AG10803 (cell line): Measurements from ENCODE around the gene CLASP2.

Experiments used
- DNase-seq: peaks from one replicate; pipeline ENCODE4 v3.0.0; 2010; ENCODE audit warnings: low read depth
- H3K4me3 ChIP-seq: 2 replicates; pipeline ENCODE4 v1.5.1; 2011; ENCODE audit warnings: mild to moderate bottlenecking, low read length, control low read depth
- TF ChIP-seq, protein P1 (sequence below): conservative IDR thresholded peaks from 2 replicates; pipeline ENCODE4 v1.5.1; 2011; ENCODE audit warnings: mild to moderate bottlenecking, low read length, control low read depth, inconsistent platforms

CLASP2 gene

DNA sequence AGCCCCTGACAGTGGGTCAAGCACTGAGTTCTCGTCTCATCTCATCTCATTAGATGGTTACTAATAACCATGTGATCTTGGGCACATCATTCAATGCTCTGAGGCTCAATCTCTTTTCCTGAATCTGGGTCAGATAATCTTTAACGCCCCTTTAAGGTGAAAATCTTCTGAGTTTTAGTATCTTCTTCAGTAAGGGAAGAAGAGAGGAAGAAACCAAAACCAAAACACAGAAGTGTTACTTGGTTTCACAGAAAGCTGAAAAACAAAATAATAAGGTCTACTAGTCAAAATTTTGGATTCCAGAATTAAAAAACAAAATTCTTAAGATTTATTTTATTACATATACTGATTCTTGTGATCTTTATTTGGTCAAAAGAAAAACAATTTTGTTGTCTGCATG lies 78.2 kb downstream of the CLASP2 start:
- H3K4me3 ChIP-seq = no peak overlapping the region
- no peak for DNase-seq
- TF ChIP-seq, protein P1, sequence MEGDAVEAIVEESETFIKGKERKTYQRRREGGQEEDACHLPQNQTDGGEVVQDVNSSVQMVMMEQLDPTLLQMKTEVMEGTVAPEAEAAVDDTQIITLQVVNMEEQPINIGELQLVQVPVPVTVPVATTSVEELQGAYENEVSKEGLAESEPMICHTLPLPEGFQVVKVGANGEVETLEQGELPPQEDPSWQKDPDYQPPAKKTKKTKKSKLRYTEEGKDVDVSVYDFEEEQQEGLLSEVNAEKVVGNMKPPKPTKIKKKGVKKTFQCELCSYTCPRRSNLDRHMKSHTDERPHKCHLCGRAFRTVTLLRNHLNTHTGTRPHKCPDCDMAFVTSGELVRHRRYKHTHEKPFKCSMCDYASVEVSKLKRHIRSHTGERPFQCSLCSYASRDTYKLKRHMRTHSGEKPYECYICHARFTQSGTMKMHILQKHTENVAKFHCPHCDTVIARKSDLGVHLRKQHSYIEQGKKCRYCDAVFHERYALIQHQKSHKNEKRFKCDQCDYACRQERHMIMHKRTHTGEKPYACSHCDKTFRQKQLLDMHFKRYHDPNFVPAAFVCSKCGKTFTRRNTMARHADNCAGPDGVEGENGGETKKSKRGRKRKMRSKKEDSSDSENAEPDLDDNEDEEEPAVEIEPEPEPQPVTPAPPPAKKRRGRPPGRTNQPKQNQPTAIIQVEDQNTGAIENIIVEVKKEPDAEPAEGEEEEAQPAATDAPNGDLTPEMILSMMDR = no peak

DNA sequence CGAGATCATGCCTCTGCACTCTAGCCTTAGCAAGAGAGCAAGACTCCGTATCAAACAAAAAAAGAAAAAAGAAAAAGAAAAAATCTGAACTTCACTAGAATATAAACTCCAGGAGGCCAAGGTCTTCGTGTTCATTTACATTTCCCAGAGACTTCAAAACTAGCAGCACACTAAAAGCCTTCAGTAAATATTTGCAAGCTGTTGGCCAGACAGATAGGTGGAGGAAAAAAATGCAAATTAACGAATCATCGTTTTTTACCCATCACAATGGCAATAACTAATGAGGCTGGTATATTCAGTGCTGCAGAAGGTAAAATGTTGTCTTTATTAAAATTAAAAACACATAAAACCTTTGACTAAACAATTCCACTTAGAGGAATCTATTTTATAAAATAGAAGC lies 80.6 kb downstream of the CLASP2 start:
- no peak overlapping the region for H3K4me3 ChIP-seq
- TF ChIP-seq, protein P1 = no peak
- no peak for DNase-seq

DNA sequence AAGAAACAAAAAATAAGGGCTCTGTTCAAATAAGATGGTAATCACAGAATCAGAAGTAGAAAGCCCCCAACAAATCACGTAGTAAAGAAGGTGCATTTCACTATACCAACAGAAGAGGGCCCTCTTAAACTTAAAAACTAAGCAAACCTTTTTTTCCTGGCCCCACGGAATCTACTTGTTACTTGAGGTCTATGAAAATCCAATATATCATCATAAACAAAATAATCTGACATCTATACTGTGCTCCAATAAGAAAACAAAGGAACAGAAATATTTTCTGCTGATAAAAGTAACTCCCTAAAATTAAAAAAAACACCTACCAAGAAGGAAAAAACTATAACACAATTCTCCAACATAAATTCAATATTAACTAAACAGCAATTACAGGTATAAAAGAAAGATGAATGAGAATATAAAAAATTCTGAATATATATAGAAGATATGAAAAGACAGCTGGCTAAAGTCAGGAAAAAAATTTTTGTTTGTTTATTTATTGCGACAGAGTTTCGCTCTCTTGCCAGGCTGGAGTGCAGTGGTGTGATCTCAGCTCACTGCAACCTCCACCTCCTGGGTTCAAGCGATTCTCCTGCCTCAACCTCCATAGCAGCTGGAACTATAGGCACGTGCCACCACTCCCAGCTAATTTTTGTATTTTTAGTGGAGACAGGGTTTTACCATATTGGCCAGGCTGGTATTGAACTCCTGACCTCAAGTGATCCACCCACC lies 81.8 kb downstream of the CLASP2 start:
- no peak overlapping the region for H3K4me3 ChIP-seq
- TF ChIP-seq, protein P1 = peak; percentile 79
- peak; percentile 77 for DNase-seq

DNA sequence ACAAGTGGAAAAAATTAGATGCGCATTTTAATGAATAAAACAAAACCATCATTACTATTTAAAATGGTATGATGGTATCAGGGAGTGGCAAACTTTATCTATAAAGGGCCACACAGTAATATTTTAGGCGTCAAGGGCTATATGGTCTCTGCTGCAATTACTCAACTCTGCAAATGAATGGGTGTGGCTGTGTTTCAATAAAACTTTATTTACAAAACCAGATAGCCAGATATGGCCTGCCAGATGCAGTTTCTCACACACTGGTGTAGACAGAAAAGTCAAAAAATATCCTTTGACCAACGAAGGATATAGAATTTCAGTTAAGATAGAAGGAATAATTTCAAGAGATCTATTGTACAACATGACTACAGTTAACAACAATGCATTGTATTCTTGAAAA lies 83.8 kb downstream of the CLASP2 start:
- no peak for DNase-seq
- TF ChIP-seq, protein P1 = no peak
- H3K4me3 ChIP-seq = no peak overlapping the region

GRCh38 chr3:33629219-33629618 lies 88.8 kb downstream of the CLASP2 start:
- TF ChIP-seq, protein P1 = no peak
- H3K4me3 ChIP-seq = no peak overlapping the region
- DNase-seq = no peak

GRCh38 chr3:33624756-33625155 lies 93.3 kb downstream of the CLASP2 start:
- no peak overlapping the region for H3K4me3 ChIP-seq
- DNase-seq = no peak
- TF ChIP-seq, protein P1 = no peak

- DNase-seq = no peak
- TF ChIP-seq, protein P1 = no peak
- no peak overlapping the region for H3K4me3 ChIP-seq
These were observed 105.0 kb downstream of the CLASP2 start for GRCh38 chr3:33613041-33613440.
